ENCODE data around the gene SNX17.

DNA sequence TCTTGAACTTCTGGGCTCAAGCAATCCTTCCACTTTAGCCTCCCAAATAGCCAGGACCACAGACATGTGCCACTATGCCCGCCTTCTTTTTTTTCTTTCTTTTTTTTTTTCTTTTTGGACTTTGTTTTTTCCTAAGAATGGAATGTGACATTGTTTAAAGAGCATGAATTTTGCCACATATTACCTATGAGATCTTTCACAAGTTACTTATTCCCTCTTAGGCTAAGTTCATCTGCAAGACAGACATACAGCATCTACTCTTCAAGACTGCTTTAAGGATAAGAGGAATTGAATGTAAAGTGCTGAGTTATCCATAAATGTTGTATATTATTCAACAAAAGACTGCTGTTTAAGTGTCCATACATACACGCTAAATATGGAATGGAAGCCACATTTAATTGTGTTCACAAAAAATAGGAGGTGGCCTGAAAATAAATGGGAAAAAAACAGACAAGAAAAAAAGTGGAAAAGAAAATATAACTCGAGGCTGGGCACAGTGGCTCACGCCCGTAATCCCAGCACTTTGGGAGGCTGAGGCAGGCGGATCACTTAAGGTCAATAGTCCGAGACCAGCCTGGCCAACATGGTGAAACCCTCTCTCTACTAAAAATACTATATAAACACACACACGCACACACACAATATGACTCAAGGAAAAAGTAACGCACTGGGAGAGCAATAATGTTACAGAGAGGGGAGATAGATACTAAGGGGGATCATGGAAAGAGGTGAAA lies 42.2 kb downstream of the SNX17 start:
- TF ChIP-seq POLR2AphosphoS5 (IDR thresholded peaks at IDR 0.05), result no peak
- TF ChIP-seq POLR2A (IDR thresholded peaks at IDR 0.05; ENCODE audit: low read depth), result no peak
- TF ChIP-seq CTCF (IDR thresholded peaks at IDR 0.05), result no peak

Measured in esophagus muscularis mucosa (tissue), 3 donors.